ENCODE results near the gene SPOCK2. TPM values are rescaled to one million over a fixed set of nuclear protein-coding genes. Genes with fewer than 3 reads are reported as not detected.

Gene SPOCK2
- total RNA-seq, 1 donor from 2014 or later = 8.6 TPM

DNA sequence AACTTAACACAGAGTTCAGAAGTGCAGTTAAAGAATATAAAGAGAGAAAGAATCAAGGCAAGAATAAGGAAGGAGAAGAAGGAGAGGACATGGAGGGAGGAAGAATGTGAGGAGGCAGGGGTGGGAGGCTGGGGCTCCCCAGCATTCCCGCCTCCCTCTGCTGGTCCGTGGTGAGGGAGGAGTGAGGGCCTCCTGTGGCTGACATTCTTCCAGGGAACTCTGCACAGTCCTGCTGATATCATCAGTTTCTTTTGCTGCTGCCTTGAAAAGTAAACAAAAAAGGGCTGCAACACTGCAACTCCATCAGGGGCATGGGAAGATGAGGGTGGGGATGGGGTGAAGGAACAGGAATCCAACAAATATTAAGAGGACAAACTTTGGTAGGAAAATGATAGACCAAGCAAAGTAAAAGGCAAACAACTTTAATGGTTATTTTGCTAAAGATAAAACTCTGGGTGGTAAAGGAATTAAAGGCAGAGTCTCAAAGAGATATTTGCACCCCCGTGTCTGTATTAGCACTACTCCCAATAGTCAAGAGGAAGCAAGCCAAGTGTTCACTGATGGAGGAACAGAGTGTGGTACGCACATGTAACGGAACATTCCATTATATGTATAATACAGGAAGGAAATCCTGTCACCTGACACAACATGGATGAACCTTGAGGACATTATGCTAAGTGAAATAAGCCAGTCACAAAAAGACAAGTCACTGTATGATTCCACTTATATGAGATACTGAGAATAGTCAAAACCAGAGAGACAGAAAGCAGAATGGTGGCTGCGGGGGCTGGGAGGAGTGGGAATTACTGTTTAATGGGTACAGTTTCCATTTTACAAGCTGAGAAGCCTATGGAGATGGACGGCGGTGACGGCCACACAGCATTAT, 8.0 kb upstream of the SPOCK2 start:
- Histone ChIP-seq H3K27me3 (ENCODE audit: low read depth) (no peaks in the 10 kb centered on the region), H3K27ac (replicated peaks) (peak overlapping the region; percentile 15), H3K9me3 (replicated peaks) (no peaks in the 10 kb centered on the region), H3K4me3 (no peak overlapping the region), H3K4me1 (peaks cover 37% of the 10 kb centered on the region), H3K36me3 (peaks cover 34% of the 10 kb centered on the region)
- intact Hi-C loops (cut with micrococcal nuclease) = no loop called here
- TF ChIP-seq, protein P1, sequence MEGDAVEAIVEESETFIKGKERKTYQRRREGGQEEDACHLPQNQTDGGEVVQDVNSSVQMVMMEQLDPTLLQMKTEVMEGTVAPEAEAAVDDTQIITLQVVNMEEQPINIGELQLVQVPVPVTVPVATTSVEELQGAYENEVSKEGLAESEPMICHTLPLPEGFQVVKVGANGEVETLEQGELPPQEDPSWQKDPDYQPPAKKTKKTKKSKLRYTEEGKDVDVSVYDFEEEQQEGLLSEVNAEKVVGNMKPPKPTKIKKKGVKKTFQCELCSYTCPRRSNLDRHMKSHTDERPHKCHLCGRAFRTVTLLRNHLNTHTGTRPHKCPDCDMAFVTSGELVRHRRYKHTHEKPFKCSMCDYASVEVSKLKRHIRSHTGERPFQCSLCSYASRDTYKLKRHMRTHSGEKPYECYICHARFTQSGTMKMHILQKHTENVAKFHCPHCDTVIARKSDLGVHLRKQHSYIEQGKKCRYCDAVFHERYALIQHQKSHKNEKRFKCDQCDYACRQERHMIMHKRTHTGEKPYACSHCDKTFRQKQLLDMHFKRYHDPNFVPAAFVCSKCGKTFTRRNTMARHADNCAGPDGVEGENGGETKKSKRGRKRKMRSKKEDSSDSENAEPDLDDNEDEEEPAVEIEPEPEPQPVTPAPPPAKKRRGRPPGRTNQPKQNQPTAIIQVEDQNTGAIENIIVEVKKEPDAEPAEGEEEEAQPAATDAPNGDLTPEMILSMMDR (IDR thresholded peaks at IDR 0.05; ENCODE audit: borderline replicate concordance) = no peak
- DNase-seq = no peak

DNA sequence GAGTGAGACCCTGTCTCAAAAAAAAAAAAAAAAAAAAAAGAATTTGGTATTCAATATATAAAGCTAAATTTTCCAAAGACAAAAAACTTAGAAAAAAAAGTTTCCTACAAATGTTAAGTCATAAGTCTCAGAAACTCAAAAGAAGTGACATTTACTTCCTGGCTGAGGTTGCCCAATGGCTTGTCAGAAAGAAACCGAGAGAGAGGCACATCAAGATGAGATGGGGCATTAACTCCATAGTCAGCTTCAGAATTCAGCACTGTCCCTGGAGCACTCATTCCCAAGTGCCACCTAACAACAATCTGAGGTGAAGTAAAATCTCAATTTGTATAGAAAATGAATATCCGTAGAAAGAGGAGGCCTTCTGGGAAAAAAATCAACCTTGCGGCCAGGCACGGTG, 6.8 kb upstream of the SPOCK2 start:
- DNase-seq = no peak
- no peaks in the 10 kb centered on the region for H3K27me3 ChIP-seq (ENCODE audit: low read depth)
- TF ChIP-seq, protein P1 (IDR thresholded peaks at IDR 0.05; ENCODE audit: borderline replicate concordance) = no peak
- intact Hi-C loops (cut with micrococcal nuclease) = no loop called here
- H3K4me3 ChIP-seq = no peak overlapping the region
- peaks cover 27% of the 10 kb centered on the region for H3K36me3 ChIP-seq
- peaks cover 37% of the 10 kb centered on the region for H3K4me1 ChIP-seq
- H3K9me3 ChIP-seq (replicated peaks) = no peaks in the 10 kb centered on the region
- H3K27ac ChIP-seq (replicated peaks) = no peak overlapping the region

DNA sequence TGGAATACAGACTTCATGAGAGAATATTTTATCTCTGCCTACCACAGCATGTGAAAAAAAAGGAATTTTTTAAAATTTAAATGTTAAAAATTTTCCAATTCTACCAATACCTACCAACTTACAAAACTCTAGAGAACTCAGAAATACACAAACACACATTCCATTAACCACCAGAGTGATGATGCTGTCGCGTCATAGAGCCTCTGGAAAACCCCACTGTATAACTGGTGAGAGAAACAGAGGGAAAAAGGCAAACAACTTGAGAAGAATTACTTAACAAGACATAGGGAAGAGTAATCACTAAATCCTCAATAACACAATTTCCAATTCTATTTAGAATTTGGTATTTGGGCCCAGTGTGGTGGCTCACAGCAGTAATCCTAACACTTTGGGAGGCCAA, 6.2 kb upstream of the SPOCK2 start:
- no peak overlapping the region for H3K4me3 ChIP-seq
- no peaks in the 10 kb centered on the region for H3K27me3 ChIP-seq (ENCODE audit: low read depth)
- peaks cover 40% of the 10 kb centered on the region for H3K4me1 ChIP-seq
- TF ChIP-seq, protein P1 (IDR thresholded peaks at IDR 0.05; ENCODE audit: borderline replicate concordance) = no peak
- intact Hi-C loops (cut with micrococcal nuclease) = no loop called here
- peaks cover 27% of the 10 kb centered on the region for H3K36me3 ChIP-seq
- H3K27ac ChIP-seq (replicated peaks) = no peak overlapping the region
- no peak for DNase-seq
- H3K9me3 ChIP-seq (replicated peaks) = no peaks in the 10 kb centered on the region

DNA sequence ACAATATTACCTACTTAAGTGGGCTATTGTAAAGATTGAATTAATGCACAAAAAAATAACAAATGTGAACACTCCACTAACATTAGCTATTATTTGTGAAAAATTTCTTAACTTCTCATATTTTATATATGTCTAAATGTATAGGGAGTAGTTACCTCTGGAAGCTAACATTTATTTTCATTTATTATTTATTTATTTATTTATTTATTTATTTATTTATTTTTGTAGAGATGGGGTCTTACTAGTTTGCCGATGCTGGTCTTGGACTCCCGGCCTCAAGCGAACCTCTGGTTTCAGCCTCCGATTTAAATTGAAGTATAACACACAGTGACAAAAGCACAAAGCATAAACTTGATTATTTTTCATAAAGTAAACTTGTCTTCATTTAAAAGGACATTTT, 5.1 kb upstream of the SPOCK2 start:
- intact Hi-C loops (cut with micrococcal nuclease) = no loop called here
- H3K27me3 ChIP-seq (ENCODE audit: low read depth) = peaks cover 6% of the 10 kb centered on the region
- no peak overlapping the region for H3K27ac ChIP-seq (replicated peaks)
- H3K9me3 ChIP-seq (replicated peaks) = no peaks in the 10 kb centered on the region
- TF ChIP-seq, protein P1 (IDR thresholded peaks at IDR 0.05; ENCODE audit: borderline replicate concordance) = no peak
- H3K36me3 ChIP-seq = peaks cover 27% of the 10 kb centered on the region
- H3K4me1 ChIP-seq = peaks cover 40% of the 10 kb centered on the region
- no peak overlapping the region for H3K4me3 ChIP-seq
- DNase-seq = no peak

DNA sequence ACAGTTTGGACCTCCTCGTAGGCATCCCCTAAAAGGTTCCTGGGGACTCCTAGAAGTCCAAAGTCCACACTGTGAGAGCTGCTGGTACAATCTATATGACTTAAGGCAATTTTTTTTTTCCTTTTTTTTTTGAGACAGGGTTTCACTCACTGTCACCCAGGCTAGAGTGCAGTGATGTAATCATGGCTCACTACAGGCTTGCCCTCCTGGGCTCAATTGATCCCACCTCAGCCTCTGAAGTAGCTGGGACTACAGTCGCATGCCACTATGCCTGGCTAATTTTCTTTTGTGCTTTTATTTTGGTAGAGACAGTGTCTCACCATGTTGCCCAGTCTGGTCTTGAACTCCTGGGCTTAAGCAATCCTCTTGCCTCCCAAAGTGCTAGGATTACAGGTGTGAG, 4.6 kb upstream of the SPOCK2 start:
- intact Hi-C loops (cut with micrococcal nuclease) = no loop called here
- H3K36me3 ChIP-seq = peaks cover 27% of the 10 kb centered on the region
- DNase-seq = no peak
- peaks cover 40% of the 10 kb centered on the region for H3K4me1 ChIP-seq
- H3K27ac ChIP-seq (replicated peaks) = no peak overlapping the region
- H3K27me3 ChIP-seq (ENCODE audit: low read depth) = peaks cover 10% of the 10 kb centered on the region
- no peaks in the 10 kb centered on the region for H3K9me3 ChIP-seq (replicated peaks)
- H3K4me3 ChIP-seq = no peak overlapping the region
- TF ChIP-seq, protein P1 (IDR thresholded peaks at IDR 0.05; ENCODE audit: borderline replicate concordance) = no peak
